Choroid plexus epithelial cell (primary cell): ENCODE data around the gene ACAD8.

Source experiments
- DNase-seq: peaks from one replicate; pipeline ENCODE4 v3.0.0-alpha.2; 2010; ENCODE audit warnings: low read depth
- H3K4me3 ChIP-seq: 2 replicates; pipeline ENCODE4 v1.5.1; 2011; ENCODE audit warnings: low read depth, mild to moderate bottlenecking, control low read depth, low read length, moderate library complexity
- TF ChIP-seq, protein P1 (sequence below): conservative IDR thresholded peaks from 2 replicates; pipeline ENCODE4 v1.5.1; 2011; ENCODE audit warnings: low read depth, mild to moderate bottlenecking, control low read depth, inconsistent platforms, low read length, moderate library complexity

ACAD8 gene

DNA sequence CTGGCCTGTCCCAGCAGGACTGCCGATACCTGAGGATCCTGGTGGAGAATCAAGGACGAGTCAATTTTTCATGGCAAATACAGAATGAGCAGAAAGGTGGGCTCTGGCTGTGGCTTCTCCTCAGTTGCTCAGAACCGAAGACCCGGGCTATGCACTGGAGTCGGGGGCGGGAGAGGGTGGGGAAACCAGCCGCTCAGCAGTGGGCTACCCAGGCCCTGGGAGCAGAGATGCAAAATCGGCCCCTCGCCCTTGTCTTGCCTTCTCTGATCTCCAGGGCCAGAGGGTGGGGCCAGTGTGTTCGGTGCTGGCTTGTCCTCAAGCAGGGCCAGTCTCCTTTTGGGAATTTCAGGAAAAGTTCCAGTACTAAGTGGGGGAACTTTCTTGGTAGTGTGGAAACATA is 60.0 kb downstream of the ACAD8 start:
- H3K4me3 ChIP-seq: no peak overlapping the region
- no peak for DNase-seq
- TF ChIP-seq, protein P1, sequence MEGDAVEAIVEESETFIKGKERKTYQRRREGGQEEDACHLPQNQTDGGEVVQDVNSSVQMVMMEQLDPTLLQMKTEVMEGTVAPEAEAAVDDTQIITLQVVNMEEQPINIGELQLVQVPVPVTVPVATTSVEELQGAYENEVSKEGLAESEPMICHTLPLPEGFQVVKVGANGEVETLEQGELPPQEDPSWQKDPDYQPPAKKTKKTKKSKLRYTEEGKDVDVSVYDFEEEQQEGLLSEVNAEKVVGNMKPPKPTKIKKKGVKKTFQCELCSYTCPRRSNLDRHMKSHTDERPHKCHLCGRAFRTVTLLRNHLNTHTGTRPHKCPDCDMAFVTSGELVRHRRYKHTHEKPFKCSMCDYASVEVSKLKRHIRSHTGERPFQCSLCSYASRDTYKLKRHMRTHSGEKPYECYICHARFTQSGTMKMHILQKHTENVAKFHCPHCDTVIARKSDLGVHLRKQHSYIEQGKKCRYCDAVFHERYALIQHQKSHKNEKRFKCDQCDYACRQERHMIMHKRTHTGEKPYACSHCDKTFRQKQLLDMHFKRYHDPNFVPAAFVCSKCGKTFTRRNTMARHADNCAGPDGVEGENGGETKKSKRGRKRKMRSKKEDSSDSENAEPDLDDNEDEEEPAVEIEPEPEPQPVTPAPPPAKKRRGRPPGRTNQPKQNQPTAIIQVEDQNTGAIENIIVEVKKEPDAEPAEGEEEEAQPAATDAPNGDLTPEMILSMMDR: no peak

DNA sequence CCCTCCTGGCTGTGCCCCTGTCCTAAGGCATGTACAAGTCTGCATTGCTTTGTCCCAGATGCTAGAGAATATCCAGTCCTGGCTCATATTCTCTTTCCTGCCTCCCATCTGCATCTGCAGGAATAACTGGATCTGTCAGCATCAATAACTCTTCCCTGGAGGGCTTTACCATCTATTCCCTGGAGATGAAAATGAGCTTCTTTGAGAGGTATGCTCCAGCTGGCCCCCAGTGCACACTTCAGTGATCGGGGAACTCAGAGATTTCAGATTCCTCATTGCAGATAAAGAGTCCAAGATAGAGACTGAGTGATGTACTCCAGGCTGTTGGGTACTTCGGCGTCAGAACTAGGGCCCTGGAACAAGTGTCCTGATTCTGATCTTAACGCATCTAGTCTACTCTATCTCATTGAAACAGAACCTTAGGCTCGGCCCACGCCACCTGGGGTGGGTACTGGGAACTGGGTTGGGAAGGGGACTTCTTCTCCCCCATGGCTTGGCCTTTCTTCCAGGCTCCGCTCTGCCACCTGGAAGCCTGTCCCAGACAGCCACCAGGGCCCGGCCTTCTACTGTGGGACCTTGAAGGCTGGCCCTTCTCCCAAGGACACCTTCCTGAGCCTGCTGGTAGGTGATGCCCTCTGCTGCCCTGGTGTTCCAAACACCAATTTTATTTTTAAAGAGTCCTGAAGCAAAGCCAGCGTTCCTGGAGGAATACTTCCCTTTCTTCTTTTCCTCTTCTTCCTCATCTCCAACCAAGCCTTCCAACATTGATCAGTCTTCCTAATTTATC is 60.6 kb downstream of the ACAD8 start:
- TF ChIP-seq, protein P1: no peak
- DNase-seq: no peak
- H3K4me3 ChIP-seq: no peak overlapping the region
